Measurements from ENCODE around the gene ZNF77.
"Not testable (repeated sequence)": the region's sequence is repeated elsewhere in the genome, so short reads cannot be mapped to it uniquely, and the experiment has no call there.

The ZNF77 gene

DNA sequence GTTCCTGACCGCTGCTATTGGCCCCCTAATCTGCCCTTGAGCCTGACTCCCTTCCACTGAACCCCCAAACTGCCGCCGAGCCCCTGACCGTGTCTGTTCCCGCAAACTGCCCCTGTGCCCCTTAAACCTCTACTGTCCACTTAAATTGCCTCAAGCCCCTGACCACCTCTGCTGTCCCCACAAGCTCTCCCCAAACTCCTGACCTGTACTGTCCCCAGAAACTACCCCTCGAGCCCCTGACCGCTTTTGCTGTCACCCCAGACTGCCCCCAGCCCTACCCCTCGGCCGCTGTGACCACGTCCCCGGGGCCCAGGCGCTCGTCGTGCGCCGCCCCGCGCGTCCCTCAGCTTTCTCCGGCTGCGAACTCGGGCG is 382 bp downstream of the ZNF77 start:
- H3K4me1 ChIP-seq (ENCODE audit: control insufficient read depth, insufficient read depth, low read length), result peaks cover 8% of the 10 kb centered on the region
- H3K4me3 ChIP-seq (ENCODE audit: low read length), result peak overlapping the region; percentile 84
- peak overlapping the region; percentile 99 for H3K4me2 ChIP-seq (ENCODE audit: low read length)
- H3K36me3 ChIP-seq (ENCODE audit: insufficient read depth, low read length), result peaks cover 2% of the 10 kb centered on the region
- no peaks in the 10 kb centered on the region for H3K9me3 ChIP-seq (replicated peaks; ENCODE audit: low read length)
- H3K27me3 ChIP-seq (ENCODE audit: control insufficient read depth, insufficient read depth, low read length), result no peaks in the 10 kb centered on the region
- peak overlapping the region; percentile 87 for H3K9ac ChIP-seq (ENCODE audit: low read depth, low read length)

DNA sequence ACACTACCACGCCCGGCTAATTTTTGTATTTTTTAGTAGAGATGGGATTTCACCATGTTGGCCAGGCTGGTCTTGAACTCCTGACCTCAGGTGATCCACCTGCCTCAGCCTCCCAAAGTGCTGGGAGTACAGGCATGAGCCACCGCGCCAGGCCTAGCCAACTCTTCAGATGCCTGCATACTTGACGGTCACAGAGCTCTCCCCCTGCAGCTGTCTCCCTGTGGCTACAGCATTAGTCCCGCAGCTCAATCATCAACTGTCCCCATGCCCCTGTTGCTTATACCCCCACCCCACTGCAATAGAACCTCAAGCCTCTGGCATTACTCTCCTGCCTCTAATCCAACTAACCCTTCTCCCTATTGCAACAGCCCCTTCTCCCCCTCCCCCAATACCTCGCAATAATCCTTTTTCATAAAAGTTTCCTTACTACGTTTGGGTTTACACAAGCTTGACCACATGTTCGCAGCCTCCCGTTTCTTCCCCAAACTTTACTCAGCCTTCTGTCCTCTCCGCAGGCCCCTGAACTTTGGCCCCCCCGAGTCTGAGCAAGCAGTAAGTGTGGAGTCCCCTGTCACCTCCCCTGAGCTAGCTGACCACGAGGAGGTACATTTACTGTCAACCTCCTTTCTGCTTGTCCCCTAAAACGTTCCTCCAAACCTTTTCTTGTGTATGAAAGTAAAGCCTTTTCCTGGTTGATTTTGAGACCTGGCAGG is 1.7 kb downstream of the ZNF77 start:
- Histone ChIP-seq H3K36me3 (ENCODE audit: insufficient read depth, low read length) (peaks cover 4% of the 10 kb centered on the region), H3K9me3 (replicated peaks; ENCODE audit: low read length) (no peaks in the 10 kb centered on the region), H3K4me3 (ENCODE audit: low read length) (no peak overlapping the region), H3K4me1 (ENCODE audit: control insufficient read depth, insufficient read depth, low read length) (peaks cover 4% of the 10 kb centered on the region), H3K27me3 (ENCODE audit: control insufficient read depth, insufficient read depth, low read length) (no peaks in the 10 kb centered on the region), H3K4me2 (ENCODE audit: low read length) (no peak overlapping the region), H3K9ac (ENCODE audit: low read depth, low read length) (no peak overlapping the region)

DNA sequence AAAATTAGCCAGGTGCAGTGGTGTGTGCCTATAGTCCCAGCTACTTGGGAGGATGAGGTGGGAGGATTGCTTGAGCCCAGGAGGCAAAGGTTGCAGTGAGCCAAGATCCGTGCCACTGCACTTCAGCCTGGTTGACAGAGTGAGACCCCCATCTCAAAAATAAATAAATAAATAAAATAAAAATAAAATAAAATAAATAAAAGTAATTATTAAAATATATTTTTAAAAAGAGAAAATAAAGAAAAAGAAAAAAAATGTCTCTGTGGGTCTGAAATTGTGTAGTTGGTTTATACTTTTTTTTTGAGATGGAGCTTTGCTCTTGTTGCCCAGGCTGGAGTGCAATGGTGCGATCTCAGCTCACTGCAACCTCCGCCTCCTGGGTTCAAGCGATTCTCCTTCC is 8.9 kb downstream of the ZNF77 start:
- not testable (repeated sequence) for H3K4me1 ChIP-seq (ENCODE audit: control insufficient read depth, insufficient read depth, low read length); H3K9ac ChIP-seq (ENCODE audit: low read depth, low read length); H3K4me3 ChIP-seq (ENCODE audit: low read length); H3K27me3 ChIP-seq (ENCODE audit: control insufficient read depth, insufficient read depth, low read length); H3K4me2 ChIP-seq (ENCODE audit: low read length)
- Histone ChIP-seq H3K36me3 (ENCODE audit: insufficient read depth, low read length) (peaks cover 32% of the 10 kb centered on the region), H3K9me3 (replicated peaks; ENCODE audit: low read length) (peaks cover 28% of the 10 kb centered on the region)

DNA sequence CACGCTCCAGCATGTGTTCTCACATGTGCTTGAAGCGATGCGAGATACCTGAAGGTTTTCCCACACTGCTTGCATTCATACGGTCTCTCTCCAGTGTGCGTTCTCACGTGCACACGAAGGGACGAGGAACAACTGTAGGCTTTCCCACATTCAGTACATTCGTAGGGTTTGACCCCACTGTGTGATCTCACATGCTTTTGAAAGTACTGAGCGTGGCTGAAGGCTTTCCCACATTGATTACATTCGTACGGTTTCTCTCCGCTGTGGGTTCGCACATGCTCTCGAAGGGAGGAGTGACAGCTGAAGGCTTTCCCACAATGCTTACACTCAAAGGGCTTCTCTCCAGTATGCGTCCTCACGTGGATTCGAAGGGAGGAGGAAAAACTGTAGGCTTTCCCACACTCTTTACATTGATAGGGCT is 11.3 kb downstream of the ZNF77 start:
- H3K27me3 ChIP-seq (ENCODE audit: control insufficient read depth, insufficient read depth, low read length), result no peaks in the 10 kb centered on the region
- H3K4me1 ChIP-seq (ENCODE audit: control insufficient read depth, insufficient read depth, low read length), result no peaks in the 10 kb centered on the region
- peaks cover 27% of the 10 kb centered on the region for H3K36me3 ChIP-seq (ENCODE audit: insufficient read depth, low read length)
- no peak overlapping the region for H3K9ac ChIP-seq (ENCODE audit: low read depth, low read length)
- no peak overlapping the region for H3K4me3 ChIP-seq (ENCODE audit: low read length)
- H3K9me3 ChIP-seq (replicated peaks; ENCODE audit: low read length), result peaks cover 28% of the 10 kb centered on the region
- no peak overlapping the region for H3K4me2 ChIP-seq (ENCODE audit: low read length)

DNA sequence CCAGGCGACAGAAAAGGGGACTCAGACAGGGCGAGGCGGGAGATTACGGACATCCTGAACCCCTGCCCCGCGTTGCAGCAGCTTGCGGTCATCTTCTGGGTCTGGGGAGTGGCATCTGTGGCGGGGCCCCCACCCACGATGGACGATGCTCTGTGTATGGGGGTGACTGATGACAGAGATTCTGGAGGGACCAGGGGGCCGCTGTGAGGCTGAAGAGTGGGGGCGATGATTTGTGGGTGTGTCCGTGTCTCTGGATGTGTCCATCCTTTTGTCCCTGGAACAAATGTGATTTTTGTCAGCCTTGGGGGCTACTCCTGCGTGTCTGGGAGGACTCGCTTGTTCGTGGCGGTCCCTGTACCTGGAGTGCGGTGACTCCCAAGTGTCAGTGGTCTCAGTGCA is 17.7 kb downstream of the ZNF77 start:
- H3K9ac ChIP-seq (ENCODE audit: low read depth, low read length), result no peak overlapping the region
- H3K4me3 ChIP-seq (ENCODE audit: low read length), result no peak overlapping the region
- no peaks in the 10 kb centered on the region for H3K4me1 ChIP-seq (ENCODE audit: control insufficient read depth, insufficient read depth, low read length)
- H3K4me2 ChIP-seq (ENCODE audit: low read length), result no peak overlapping the region
- H3K9me3 ChIP-seq (replicated peaks; ENCODE audit: low read length), result peaks cover 3% of the 10 kb centered on the region
- H3K36me3 ChIP-seq (ENCODE audit: insufficient read depth, low read length), result peaks cover 4% of the 10 kb centered on the region
- H3K27me3 ChIP-seq (ENCODE audit: control insufficient read depth, insufficient read depth, low read length), result no peaks in the 10 kb centered on the region

DNA sequence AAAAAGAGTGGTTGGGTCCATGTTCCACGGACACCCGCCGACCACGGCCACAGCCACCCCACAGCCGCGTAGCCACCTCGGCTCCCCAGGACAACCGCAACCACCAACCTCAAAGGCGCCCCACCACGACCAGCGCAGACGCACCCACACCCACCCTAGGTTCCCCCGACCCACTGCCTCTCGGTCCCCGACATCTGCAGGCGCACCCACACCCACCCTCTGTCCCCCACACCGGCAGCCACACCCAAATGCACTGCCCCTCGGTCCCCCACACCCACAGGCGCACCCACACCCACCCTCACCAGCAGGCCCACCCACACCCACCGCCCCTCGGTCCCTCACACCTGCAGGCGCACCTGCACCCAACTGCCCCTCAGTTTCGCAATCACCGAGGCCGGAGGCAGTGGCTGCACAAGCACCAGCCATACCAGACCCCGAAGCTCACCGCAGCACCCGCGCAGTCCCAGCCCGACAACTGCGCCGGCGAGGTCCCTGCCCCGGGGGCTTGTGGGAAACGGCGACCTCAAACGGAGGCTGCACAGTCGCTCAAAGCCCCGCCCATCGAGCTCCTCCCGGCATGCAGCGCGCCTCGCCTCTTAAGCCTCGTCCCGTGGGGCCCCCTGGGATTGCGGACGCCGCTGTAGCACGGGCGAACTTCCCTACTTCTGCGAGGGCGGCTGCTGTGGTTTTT is 18.3 kb downstream of the ZNF77 start:
- Histone ChIP-seq H3K4me1 (ENCODE audit: control insufficient read depth, insufficient read depth, low read length) (no peaks in the 10 kb centered on the region), H3K9me3 (replicated peaks; ENCODE audit: low read length) (peaks cover 1% of the 10 kb centered on the region), H3K27me3 (ENCODE audit: control insufficient read depth, insufficient read depth, low read length) (no peaks in the 10 kb centered on the region), H3K4me3 (ENCODE audit: low read length) (no peak overlapping the region), H3K4me2 (ENCODE audit: low read length) (no peak overlapping the region), H3K9ac (ENCODE audit: low read depth, low read length) (no peak overlapping the region), H3K36me3 (ENCODE audit: insufficient read depth, low read length) (peaks cover 2% of the 10 kb centered on the region)

DNA sequence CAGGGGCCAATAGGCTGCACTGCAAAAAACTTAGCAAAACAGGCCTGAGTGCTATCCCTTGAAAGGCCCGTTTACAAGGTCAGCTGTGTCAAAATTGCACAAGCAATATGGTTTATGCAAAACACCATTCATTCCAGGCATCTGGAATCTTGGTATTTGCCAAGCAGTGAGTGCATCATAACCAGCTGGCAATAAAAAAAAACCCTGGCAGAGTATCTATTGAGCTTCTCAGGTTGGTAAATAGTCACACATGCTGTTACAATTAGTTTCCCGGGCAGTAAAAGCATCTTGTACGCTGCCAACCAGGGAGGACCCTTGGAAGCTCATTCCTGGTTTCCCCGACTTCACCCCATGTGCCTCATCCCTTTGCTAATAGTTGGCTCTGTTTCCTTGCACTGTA is 21.3 kb downstream of the ZNF77 start:
- H3K36me3 ChIP-seq (ENCODE audit: insufficient read depth, low read length), result peaks cover 9% of the 10 kb centered on the region
- no peaks in the 10 kb centered on the region for H3K9me3 ChIP-seq (replicated peaks; ENCODE audit: low read length)
- H3K27me3 ChIP-seq (ENCODE audit: control insufficient read depth, insufficient read depth, low read length), result no peaks in the 10 kb centered on the region
- no peak overlapping the region for H3K4me3 ChIP-seq (ENCODE audit: low read length)
- no peak overlapping the region for H3K4me2 ChIP-seq (ENCODE audit: low read length)
- no peak overlapping the region for H3K9ac ChIP-seq (ENCODE audit: low read depth, low read length)
- H3K4me1 ChIP-seq (ENCODE audit: control insufficient read depth, insufficient read depth, low read length), result no peaks in the 10 kb centered on the region

DNA sequence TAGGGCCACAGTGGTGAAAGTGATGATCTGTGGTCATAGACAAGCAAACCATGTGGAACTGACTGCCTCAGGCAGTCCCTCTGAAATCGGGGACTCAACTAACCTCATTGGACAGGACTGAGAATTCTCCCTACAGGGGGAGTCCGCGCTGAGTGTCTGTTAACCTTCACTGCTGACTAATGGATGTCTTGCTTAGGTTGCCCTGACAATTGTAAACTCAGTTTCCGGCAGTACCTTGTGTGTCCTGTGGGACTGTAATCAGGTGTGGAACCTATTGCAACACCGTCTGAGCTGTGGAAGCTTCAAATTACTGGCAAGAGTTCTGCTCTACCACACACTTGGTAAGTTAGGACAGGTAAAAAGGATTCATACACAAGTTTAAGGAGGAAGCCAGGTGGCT is 21.8 kb downstream of the ZNF77 start:
- no peaks in the 10 kb centered on the region for H3K4me1 ChIP-seq (ENCODE audit: control insufficient read depth, insufficient read depth, low read length)
- H3K9me3 ChIP-seq (replicated peaks; ENCODE audit: low read length), result peaks cover 2% of the 10 kb centered on the region
- no peaks in the 10 kb centered on the region for H3K27me3 ChIP-seq (ENCODE audit: control insufficient read depth, insufficient read depth, low read length)
- no peak overlapping the region for H3K4me2 ChIP-seq (ENCODE audit: low read length)
- H3K4me3 ChIP-seq (ENCODE audit: low read length), result no peak overlapping the region
- H3K36me3 ChIP-seq (ENCODE audit: insufficient read depth, low read length), result peaks cover 12% of the 10 kb centered on the region
- H3K9ac ChIP-seq (ENCODE audit: low read depth, low read length), result no peak overlapping the region

DNA sequence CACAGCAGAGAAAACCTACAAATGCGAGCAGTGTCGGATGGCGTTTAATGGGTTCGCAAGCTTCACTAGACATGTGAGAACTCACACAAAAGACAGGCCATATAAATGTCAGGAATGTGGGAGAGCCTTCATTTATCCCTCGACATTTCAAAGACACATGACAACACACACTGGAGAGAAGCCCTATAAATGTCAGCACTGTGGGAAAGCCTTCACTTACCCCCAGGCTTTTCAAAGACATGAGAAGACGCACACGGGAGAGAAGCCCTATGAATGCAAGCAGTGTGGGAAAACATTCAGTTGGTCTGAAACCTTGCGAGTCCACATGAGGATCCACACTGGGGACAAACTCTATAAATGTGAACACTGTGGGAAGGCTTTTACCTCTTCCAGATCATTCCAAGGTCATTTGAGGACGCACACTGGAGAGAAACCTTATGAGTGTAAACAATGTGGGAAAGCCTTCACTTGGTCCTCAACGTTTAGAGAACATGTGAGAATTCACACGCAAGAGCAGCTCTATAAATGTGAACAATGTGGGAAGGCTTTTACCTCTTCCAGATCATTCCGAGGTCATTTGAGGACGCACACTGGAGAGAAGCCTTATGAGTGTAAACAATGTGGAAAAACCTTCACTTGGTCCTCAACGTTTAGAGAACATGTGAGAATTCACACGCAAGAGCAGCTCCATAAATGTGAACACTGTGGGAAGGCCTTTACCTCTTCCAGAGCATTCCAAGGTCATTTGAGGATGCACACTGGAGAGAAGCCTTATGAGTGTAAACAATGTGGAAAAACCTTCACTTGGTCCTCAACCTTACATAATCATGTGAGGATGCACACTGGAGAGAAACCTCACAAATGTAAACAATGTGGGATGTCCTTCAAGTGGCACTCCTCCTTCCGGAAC is 27.2 kb downstream of the ZNF77 start:
- no peaks in the 10 kb centered on the region for H3K4me1 ChIP-seq (ENCODE audit: control insufficient read depth, insufficient read depth, low read length)
- H3K9ac ChIP-seq (ENCODE audit: low read depth, low read length), result no peak overlapping the region
- no peaks in the 10 kb centered on the region for H3K27me3 ChIP-seq (ENCODE audit: control insufficient read depth, insufficient read depth, low read length)
- no peak overlapping the region for H3K4me3 ChIP-seq (ENCODE audit: low read length)
- H3K36me3 ChIP-seq (ENCODE audit: insufficient read depth, low read length), result peaks cover 38% of the 10 kb centered on the region
- peaks cover 16% of the 10 kb centered on the region for H3K9me3 ChIP-seq (replicated peaks; ENCODE audit: low read length)
- no peak overlapping the region for H3K4me2 ChIP-seq (ENCODE audit: low read length)

DNA sequence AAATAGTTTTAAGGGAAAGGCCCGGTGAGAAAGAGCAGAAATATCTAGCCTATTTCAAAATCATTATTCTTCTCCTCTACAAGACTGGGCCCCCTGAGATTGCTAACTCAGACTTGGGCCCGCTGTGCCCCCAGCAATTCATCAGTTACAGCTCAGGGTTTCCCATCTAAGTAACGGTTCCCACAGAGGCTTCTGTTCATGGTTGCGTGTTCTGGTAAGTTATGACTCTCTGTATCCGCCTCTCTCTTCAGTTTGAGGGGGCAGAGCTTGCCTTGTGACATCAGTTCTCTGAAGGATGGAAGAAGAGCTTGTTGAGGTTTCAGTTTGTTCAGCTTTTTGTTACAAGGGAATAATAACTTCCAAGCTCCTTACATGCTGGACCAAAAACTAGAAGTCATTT is 32.5 kb downstream of the ZNF77 start:
- Histone ChIP-seq H3K4me1 (ENCODE audit: control insufficient read depth, insufficient read depth, low read length) (peaks cover 6% of the 10 kb centered on the region), H3K4me2 (ENCODE audit: low read length) (no peak overlapping the region), H3K9me3 (replicated peaks; ENCODE audit: low read length) (peaks cover 16% of the 10 kb centered on the region), H3K36me3 (ENCODE audit: insufficient read depth, low read length) (peaks cover 19% of the 10 kb centered on the region), H3K9ac (ENCODE audit: low read depth, low read length) (no peak overlapping the region), H3K27me3 (ENCODE audit: control insufficient read depth, insufficient read depth, low read length) (no peaks in the 10 kb centered on the region), H3K4me3 (ENCODE audit: low read length) (no peak overlapping the region)

DNA sequence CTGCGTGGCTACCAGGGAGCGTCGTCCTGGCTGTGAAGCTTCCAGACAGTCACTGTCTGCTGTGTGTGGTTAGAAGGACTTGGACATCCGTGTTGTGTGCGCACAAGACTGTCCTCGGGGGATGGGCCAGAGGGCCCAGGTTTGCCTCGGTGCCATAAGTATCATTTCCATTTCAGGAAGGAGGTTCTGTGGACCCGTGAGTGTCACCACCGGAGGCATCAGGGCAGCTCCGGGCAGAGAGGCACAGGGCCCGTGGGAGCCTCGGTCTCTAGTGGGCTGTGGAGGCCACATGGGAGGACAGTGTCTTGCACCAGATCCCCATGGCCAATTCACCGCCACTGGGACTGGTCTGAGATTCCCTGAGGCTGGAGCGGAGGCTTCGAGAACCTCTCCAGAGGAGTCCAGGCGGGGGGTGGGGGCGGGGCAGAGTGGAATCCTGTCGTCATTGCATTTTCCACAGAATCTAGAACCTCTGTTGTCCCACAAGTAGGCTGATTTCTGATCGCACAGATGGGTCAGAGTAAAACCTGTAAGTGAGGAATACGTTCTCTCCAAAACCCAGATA is 38.1 kb downstream of the ZNF77 start:
- Histone ChIP-seq H3K4me2 (ENCODE audit: low read length) (no peak overlapping the region), H3K9ac (ENCODE audit: low read depth, low read length) (no peak overlapping the region), H3K4me1 (ENCODE audit: control insufficient read depth, insufficient read depth, low read length) (peaks cover 6% of the 10 kb centered on the region), H3K4me3 (ENCODE audit: low read length) (no peak overlapping the region), H3K9me3 (replicated peaks; ENCODE audit: low read length) (peaks cover 2% of the 10 kb centered on the region), H3K36me3 (ENCODE audit: insufficient read depth, low read length) (no peaks in the 10 kb centered on the region), H3K27me3 (ENCODE audit: control insufficient read depth, insufficient read depth, low read length) (no peaks in the 10 kb centered on the region)

All from skeletal muscle satellite cell (primary cell).